Esophagus squamous epithelium (tissue), 5 donors: Measurements from ENCODE around the gene IL1A. TPM values are rescaled to one million over a fixed set of nuclear protein-coding genes. Genes with fewer than 3 reads are reported as not detected.

Experiments used
- DNase-seq: peaks from one replicate; lab custom pipeline; 2025; lab: John Stamatoyannopoulos, UW
- H3K27ac ChIP-seq, 4 donors: fragments of 200-600 bp; sonication (generic); one replicate each; pipeline ENCODE4 v1.5.1; 2016 to 2019; ENCODE audit warnings: mild to moderate bottlenecking in 1 of 4
- H3K27me3 ChIP-seq, 4 donors: fragments of 200-600 bp; sonication (generic); 1 replicate in 3 of 4; 2 replicates in 1 of 4; pipeline versions ENCODE4 v1.5.1 to v1.6.0; 2017 to 2021; ENCODE audit warnings: antibody characterized with exemption in 1 of 4
- H3K36me3 ChIP-seq, 3 donors: fragments of 200-600 bp; sonication (generic); one replicate each; pipeline ENCODE4 v1.5.1; 2016 to 2019
- H3K4me1 ChIP-seq, 3 donors: fragments of 200-600 bp; sonication (generic); one replicate each; pipeline ENCODE4 v1.5.1; 2017 to 2019
- H3K4me3 ChIP-seq, 4 donors: fragments of 200-600 bp; sonication (generic); 1 replicate in 3 of 4; 2 replicates in 1 of 4; pipeline ENCODE4 v1.5.1; 2016 to 2019; ENCODE audit warnings: mild to moderate bottlenecking in 2 of 4, moderate library complexity in 1 of 4
- H3K9me3 ChIP-seq, 3 donors: fragments of 200-600 bp; sonication (generic); one replicate each; pipeline ENCODE4 v1.5.1; 2016 to 2019
- CTCF ChIP-seq, 6 experiments: fragments of 450-650 bp in 4 of 6; fragments of 200-600 bp in 2 of 6; sonication (generic) in 2 of 6; IDR thresholded peaks; one replicate each; pipeline ENCODE4 v1.5.1; 2016 to 2019; ENCODE audit warnings: antibody characterized with exemption in 6 of 6, mild to moderate bottlenecking in 4 of 6, moderate library complexity in 4 of 6
- POLR2A ChIP-seq, 4 donors: fragments of 450-650 bp; IDR thresholded peaks; one replicate each; pipeline ENCODE4 v1.6.1; 2017; ENCODE audit warnings: antibody characterized with exemption in 4 of 4, mild to moderate bottlenecking in 4 of 4, moderate library complexity in 3 of 4
- WGBS, 2 donors: methylation state at CpG; one replicate each; pipeline ENCODE4 v1.1.5; 2018; 5-methylcytosine and 5-hydroxymethylcytosine counted together
- intact Hi-C: fragments of 100-400 bp; cut with DNase I; formaldehyde crosslinking; loops from one replicate; pipeline ENCODE4 v1.15.0; 2022
- total RNA-seq, 4 donors: library from RNA; depleted of rRNA; stranded (reverse); fragments of >200 nt; gene quantifications; one replicate each; pipeline ENCODE4 v1.1.0, GENCODE V29; 2016
- donor health status: DM: yes; HTN: yes; CAD: no.

The IL1A gene
- total RNA-seq, 4 donors from 2014 or later = 0.53 to 37.4 (median 4.3) TPM

DNA sequence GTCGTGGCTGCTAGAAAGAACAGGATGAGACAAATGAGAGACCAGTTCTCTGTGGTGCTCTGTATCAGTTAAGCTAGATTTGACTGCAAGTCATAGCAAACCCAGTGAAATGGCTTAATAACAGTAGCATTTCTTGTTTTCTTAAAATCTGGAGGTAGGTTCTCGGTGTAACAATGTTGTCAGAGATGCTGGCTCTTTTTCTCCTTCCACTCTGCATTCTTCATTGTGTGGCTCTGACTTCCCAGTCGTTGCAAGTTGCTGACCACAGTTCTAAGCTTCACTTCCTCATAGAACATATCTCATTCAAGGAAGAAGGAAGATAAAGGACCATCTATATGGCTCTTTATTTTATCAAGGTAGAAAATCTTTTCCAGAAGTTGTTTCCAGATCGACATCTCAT, 12.0 kb downstream of the IL1A start:
- no peak overlapping the region for H3K4me3 ChIP-seq
- H3K4me1 ChIP-seq = peaks cover 0 to 13% (median 0%) of the 10 kb centered on the region in 3 donors
- TF ChIP-seq CTCF (IDR thresholded peaks at IDR 0.05) (no peak), POLR2A (IDR thresholded peaks at IDR 0.05) (no peak)
- H3K27me3 ChIP-seq = no peaks in the 10 kb centered on the region
- WGBS, 2 donors = 64 to 74% methylated on average over 4 of the region's 4 CpGs
- H3K9me3 ChIP-seq = no peaks in the 10 kb centered on the region
- intact Hi-C loops = no loop called here
- no peaks in the 10 kb centered on the region for H3K36me3 ChIP-seq
- DNase-seq = no peak
- H3K27ac ChIP-seq = no peak overlapping the region

DNA sequence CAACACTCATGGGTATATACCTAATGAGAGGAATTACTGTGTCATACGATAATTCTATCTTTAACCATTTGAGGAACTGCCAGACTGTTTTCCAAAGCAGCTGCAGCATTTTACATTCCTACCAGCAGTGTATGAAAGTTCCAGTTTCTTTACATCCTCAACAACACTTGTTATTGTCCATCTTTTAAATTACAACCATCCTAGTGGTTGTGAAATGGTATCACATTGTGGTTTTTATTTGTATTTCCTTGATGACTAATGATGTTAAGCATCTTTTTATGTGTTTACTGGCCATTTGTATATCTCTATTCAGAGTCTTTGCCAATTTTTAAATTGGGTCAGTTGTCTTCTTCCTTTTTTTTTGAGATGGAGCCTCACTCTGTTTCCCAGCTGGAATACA, 15.9 kb downstream of the IL1A start:
- 43 to 52% methylated on average over 1 of the region's 1 CpG for WGBS, 2 donors
- Histone ChIP-seq H3K4me1 (peaks cover 6 to 33% (median 12%) of the 10 kb centered on the region in 3 donors), H3K4me3 (no peak overlapping the region), H3K27ac (peak overlapping the region in 2 of 4 donors; percentile 61 to 67), H3K9me3 (no peaks in the 10 kb centered on the region), H3K36me3 (no peaks in the 10 kb centered on the region), H3K27me3 (no peaks in the 10 kb centered on the region)
- no peak for DNase-seq
- intact Hi-C loops = no loop called here
- TF ChIP-seq CTCF (IDR thresholded peaks at IDR 0.05) (peak in 3 of 6 experiments; percentile 19 to 41 (median 27)), POLR2A (IDR thresholded peaks at IDR 0.05) (no peak)

DNA sequence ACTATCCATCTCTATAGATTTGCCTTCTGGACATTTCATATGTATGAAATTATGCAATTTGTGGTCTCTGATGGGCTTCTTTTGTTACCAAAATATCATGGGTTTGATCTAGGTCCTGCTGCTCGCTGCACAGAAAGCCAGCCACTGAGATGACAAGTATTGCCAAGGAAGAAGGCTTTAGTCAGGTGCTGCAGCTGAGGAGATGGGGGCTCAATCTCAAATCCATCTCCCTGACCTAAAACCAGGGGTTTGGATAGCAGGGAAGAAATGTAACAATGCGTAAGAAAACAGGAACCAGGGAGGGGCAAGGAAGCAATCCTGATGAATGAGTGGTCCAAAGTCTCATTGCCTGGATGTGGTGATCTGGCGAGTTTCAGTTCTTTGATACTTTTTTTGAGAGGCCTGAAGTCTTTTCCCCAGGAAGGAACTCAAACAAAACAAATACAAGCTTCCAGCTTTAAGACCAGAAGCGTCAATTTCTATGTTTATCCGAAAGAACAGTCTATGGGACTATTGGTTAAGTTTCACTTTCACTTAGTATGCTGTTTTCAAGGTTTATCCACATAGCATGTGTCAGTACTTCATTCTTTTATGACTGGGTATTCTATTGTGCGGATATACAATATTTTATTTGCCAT, 16.5 kb downstream of the IL1A start:
- H3K27ac ChIP-seq = peak overlapping the region in 2 of 4 donors; percentile 61 to 67
- no peaks in the 10 kb centered on the region for H3K36me3 ChIP-seq
- intact Hi-C loops = no loop called here
- 46 to 60% methylated on average over 5 to 6 of the region's 6 CpGs for WGBS, 2 donors
- H3K27me3 ChIP-seq = no peaks in the 10 kb centered on the region
- no peak for DNase-seq
- H3K4me3 ChIP-seq = peak overlapping the region in 3 of 4 donors; percentile 12 to 31 (median 19)
- peaks cover 6 to 39% (median 12%) of the 10 kb centered on the region in 3 donors for H3K4me1 ChIP-seq
- TF ChIP-seq POLR2A (IDR thresholded peaks at IDR 0.05) (no peak), CTCF (IDR thresholded peaks at IDR 0.05) (no peak)
- no peaks in the 10 kb centered on the region for H3K9me3 ChIP-seq

DNA sequence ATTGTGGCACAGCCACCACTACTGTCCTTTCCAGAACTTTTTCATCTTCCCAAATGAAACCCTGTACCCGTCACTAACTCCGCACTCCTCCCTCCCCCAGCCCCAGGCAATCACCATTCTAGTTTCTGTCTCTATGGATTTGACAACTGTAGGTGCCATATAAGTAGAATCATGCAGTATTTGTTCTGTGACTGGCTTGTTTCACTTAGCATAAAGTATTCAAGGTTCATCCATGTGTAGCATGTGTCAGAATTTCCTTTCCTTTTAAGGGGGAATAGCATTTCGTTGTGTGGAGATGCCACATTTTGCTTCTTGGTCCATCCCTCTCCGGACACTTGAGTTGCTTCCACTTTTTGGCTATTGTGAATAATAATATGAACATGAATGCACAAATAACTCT, 19.0 kb downstream of the IL1A start:
- WGBS, 2 donors = 51 to 52% methylated on average over 4 of the region's 4 CpGs
- no peak for DNase-seq
- peak overlapping the region; percentile 55 to 91 (median 81) for H3K4me3 ChIP-seq
- H3K4me1 ChIP-seq = peaks cover 6 to 39% (median 12%) of the 10 kb centered on the region in 3 donors
- TF ChIP-seq CTCF (IDR thresholded peaks at IDR 0.05) (no peak), POLR2A (IDR thresholded peaks at IDR 0.05) (no peak)
- no peaks in the 10 kb centered on the region for H3K27me3 ChIP-seq
- no peaks in the 10 kb centered on the region for H3K36me3 ChIP-seq
- intact Hi-C loops = no loop called here
- peak overlapping the region in 3 of 4 donors; percentile 75 to 89 (median 86) for H3K27ac ChIP-seq
- no peaks in the 10 kb centered on the region for H3K9me3 ChIP-seq
